Neural cell (in vitro differentiated cells): Measurements from ENCODE around the gene SPIB. TPM values are rescaled to one million over a fixed set of nuclear protein-coding genes. Genes with fewer than 3 reads are reported as not detected.

Experiments used
- H2AFZ ChIP-seq: fragments of 200-600, 300-800 bp; sonication (generic), shearing (Covaris generic); 2 replicates; pipeline ENCODE4 v1.6.0; 2014; ENCODE audit warnings: low read depth, mild to moderate bottlenecking, antibody characterized with exemption, low read length, moderate library complexity
- H3F3A ChIP-seq: fragments of 200-600 bp; shearing (Covaris generic); 2 replicates; pipeline ENCODE4 v1.6.1; 2016; ENCODE audit warnings: mild to moderate bottlenecking, moderate library complexity, mixed read lengths, antibody characterized with exemption, low read length; ENCODE audit not compliant: insufficient read depth, poor library complexity, severe bottlenecking
- H3K27ac ChIP-seq: fragments of 200-600, 300-800 bp; sonication (generic), shearing (Covaris generic); 2 replicates; pipeline ENCODE4 v1.5.1; 2014; ENCODE audit warnings: mild to moderate bottlenecking, low read length, moderate library complexity
- H3K27me3 ChIP-seq: fragments of 300-800, 200-600 bp; sonication (generic), shearing (Covaris generic); 2 replicates; pipeline ENCODE4 v1.6.0; 2014; ENCODE audit warnings: mild to moderate bottlenecking, low read depth, low read length, moderate library complexity; ENCODE audit not compliant: insufficient read depth
- H3K36me3 ChIP-seq: fragments of 300-800, 200-600 bp; sonication (generic), shearing (Covaris generic); 2 replicates; pipeline ENCODE4 v1.5.1; 2014; ENCODE audit warnings: mild to moderate bottlenecking, antibody characterized with exemption, low read length, moderate library complexity; ENCODE audit not compliant: insufficient read depth
- H3K4me2 ChIP-seq: fragments of 300-800, 200-600 bp; sonication (generic), shearing (Covaris generic); 2 replicates; pipeline ENCODE4 v1.6.0; 2014; ENCODE audit warnings: mild to moderate bottlenecking, low read length
- H3K4me3 ChIP-seq: fragments of 300-800, 200-600 bp; sonication (generic), shearing (Covaris generic); 2 replicates; pipeline ENCODE4 v1.5.1; 2014; ENCODE audit warnings: mild to moderate bottlenecking, low read length, moderate library complexity
- H3K79me2 ChIP-seq: fragments of 200-600 bp; shearing (Covaris generic); replicated peaks from 2 replicates; pipeline ENCODE4 v1.6.0; 2014; ENCODE audit warnings: mild to moderate bottlenecking, low read length, moderate library complexity; ENCODE audit not compliant: insufficient read depth
- H3K9ac ChIP-seq: fragments of 300-800, 200-600 bp; sonication (generic), shearing (Covaris generic); 2 replicates; pipeline ENCODE4 v1.6.1; 2016; ENCODE audit warnings: mild to moderate bottlenecking, low read length, mixed read lengths
- H3K9me2 ChIP-seq: fragments of 200-600 bp; shearing (Covaris generic); 2 replicates; pipeline ENCODE4 v1.6.1; 2016; ENCODE audit warnings: mild to moderate bottlenecking, low read length, mixed read lengths; ENCODE audit not compliant: insufficient read depth
- H3K9me3 ChIP-seq: fragments of 200-600, 300-800 bp; sonication (generic), shearing (Covaris generic); 2 replicates; pipeline ENCODE4 v1.6.1; 2016; ENCODE audit warnings: mild to moderate bottlenecking, mixed run types, low read length, moderate library complexity, mixed read lengths
- H4K20me1 ChIP-seq: fragments of 200-600 bp; shearing (Covaris generic); 2 replicates; pipeline ENCODE4 v1.6.1; 2016; ENCODE audit warnings: mild to moderate bottlenecking, mixed run types; ENCODE audit not compliant: insufficient read depth
- CTCF ChIP-seq: fragments of 450-650 bp; IDR thresholded peaks from 2 replicates; pipeline ENCODE4 v1.5.1; 2014; ENCODE audit warnings: antibody characterized with exemption, mild to moderate bottlenecking, moderate library complexity; ENCODE audit not compliant: poor library complexity, severe bottlenecking
- EP300 ChIP-seq: fragments of 450-650 bp; conservative IDR thresholded peaks from 2 replicates; pipeline ENCODE4 v1.6.1; 2014; ENCODE audit warnings: antibody characterized with exemption, mild to moderate bottlenecking, moderate library complexity; ENCODE audit not compliant: poor library complexity, severe bottlenecking
- EZH2 ChIP-seq: fragments of 200-600, 300-800 bp; shearing (Covaris generic), sonication (generic); IDR thresholded peaks from 2 replicates; pipeline ENCODE4 v1.6.1; 2014; ENCODE audit warnings: antibody characterized with exemption, low read length, borderline replicate concordance, mild to moderate bottlenecking; ENCODE audit not compliant: insufficient read depth, poor library complexity, severe bottlenecking
- MXI1 ChIP-seq: fragments of 450-650 bp; conservative IDR thresholded peaks from 2 replicates; pipeline ENCODE4 v1.6.1; 2014; ENCODE audit warnings: antibody characterized with exemption, mild to moderate bottlenecking; ENCODE audit not compliant: poor library complexity, severe bottlenecking
- POLR2AphosphoS5 ChIP-seq: IDR thresholded peaks from 2 replicates; pipeline ENCODE4 v1.6.1; 2012
- RAD21 ChIP-seq: fragments of 450-650 bp; conservative IDR thresholded peaks from 2 replicates; pipeline ENCODE4 v1.6.1; 2014; ENCODE audit warnings: antibody characterized with exemption, mild to moderate bottlenecking, moderate library complexity
- SMC3 ChIP-seq: fragments of 450-650 bp; conservative IDR thresholded peaks from 2 replicates; pipeline ENCODE4 v1.6.1; 2014; ENCODE audit warnings: antibody characterized with exemption, mild to moderate bottlenecking, moderate library complexity; ENCODE audit not compliant: poor library complexity
- TAF1 ChIP-seq: IDR thresholded peaks from 2 replicates; pipeline ENCODE4 v1.6.1; 2012; ENCODE audit warnings: low read depth
- polyA plus RNA-seq: library from polyadenylated mRNA; depleted of rRNA; stranded (reverse); fragments of >200 nt; gene quantifications from 2 replicates; pipeline ENCODE4 v1.2.3, GENCODE V29; 2014
- TF ChIP-seq, protein P1 (sequence below): IDR thresholded peaks from 2 replicates; pipeline ENCODE4 v1.6.1; 2012; ENCODE audit warnings: borderline replicate concordance

The SPIB gene
- polyA plus RNA-seq, 1 donor from 2014 or later = not detected

DNA sequence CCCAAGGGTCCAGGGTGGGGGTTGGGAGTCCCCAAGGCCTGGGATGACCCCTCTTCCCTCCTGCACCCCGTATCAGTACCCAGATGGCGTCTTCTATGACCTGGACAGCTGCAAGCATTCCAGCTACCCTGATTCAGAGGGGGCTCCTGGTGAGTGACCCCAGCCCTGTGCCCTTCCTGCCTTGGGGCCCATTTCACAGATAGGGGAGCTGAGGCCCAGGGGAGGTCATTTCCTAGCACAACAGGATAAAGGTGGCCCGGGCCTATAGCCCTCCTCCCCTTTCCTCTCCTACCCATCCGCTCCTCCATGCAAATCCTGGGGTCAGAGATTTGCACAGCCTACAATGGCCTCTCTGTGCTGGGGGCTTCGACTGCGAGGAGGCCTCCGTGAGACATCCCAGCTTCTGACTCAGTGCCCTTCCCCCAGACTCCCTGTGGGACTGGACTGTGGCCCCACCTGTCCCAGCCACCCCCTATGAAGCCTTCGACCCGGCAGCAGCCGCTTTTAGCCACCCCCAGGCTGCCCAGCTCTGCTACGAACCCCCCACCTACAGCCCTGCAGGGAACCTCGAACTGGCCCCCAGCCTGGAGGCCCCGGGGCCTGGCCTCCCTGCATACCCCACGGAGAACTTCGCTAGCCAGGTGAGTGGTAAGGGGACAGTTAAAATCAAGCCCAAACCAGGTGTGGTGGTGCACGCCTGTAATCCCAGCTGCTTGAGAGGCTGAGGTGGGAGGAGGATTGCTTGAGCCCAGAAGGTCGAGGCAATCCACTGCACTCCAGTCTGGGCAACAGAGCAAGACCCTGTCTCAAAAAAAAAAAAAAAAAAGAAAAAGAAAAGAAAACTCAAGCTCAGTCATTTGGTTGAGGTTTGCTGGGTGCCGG lies 3.9 kb downstream of the SPIB start:
- Histone ChIP-seq H3K4me2 (no peak overlapping the region), H3K9ac (no peak overlapping the region), H3K9me3 (no peaks in the 10 kb centered on the region), H3K79me2 (no peaks in the 10 kb centered on the region), H4K20me1 (no peaks in the 10 kb centered on the region), H3K36me3 (no peaks in the 10 kb centered on the region), H3K9me2 (no peaks in the 10 kb centered on the region), H3K4me3 (no peak overlapping the region), H3K27me3 (peaks cover 14% of the 10 kb centered on the region), H3K27ac (no peak overlapping the region), H3F3A (no peaks in the 10 kb centered on the region), H2AFZ (no peak overlapping the region)
- TF ChIP-seq SMC3 (no peak), EP300 (no peak), RAD21 (no peak)

DNA sequence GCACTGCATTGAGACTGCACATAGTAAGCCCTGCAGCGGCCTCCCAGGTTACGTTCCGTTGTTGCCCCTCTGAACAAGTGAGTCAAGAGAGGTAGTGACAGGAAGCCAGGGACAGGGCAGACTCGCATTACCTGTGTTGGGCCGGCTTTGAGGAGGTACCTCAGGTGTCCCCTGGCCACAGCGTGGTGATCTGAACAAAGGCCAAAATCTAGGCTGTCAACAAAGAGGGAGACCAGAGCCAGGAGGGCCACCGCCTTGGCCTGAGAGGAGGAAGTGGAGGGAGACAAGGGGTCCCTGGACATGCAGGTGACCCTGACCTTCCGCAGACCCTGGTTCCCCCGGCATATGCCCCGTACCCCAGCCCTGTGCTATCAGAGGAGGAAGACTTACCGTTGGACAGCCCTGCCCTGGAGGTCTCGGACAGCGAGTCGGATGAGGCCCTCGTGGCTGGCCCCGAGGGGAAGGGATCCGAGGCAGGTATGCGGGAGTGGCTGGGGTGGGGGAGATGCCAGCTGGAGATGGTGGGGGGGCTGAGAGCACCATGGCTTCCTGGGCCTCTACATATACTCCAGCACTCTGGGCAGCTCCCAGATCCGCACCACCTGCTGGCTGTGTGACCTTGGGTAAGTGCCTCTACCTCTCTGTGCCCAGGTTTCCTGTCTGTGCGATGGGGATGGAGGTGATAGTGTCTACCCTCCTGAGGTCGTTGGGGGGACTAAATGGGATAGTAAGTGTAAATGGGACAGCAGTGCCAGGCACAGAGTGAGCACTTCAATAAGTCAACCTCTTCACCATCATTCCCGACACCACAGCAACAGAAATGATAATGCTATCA lies 4.8 kb downstream of the SPIB start:
- Histone ChIP-seq H3K4me3 (no peak overlapping the region), H2AFZ (no peak overlapping the region), H3K79me2 (no peaks in the 10 kb centered on the region), H3F3A (no peaks in the 10 kb centered on the region), H3K36me3 (no peaks in the 10 kb centered on the region), H3K27ac (no peak overlapping the region), H3K9ac (no peak overlapping the region), H3K27me3 (peaks cover 11% of the 10 kb centered on the region), H3K4me2 (no peak overlapping the region), H3K9me3 (no peaks in the 10 kb centered on the region), H3K9me2 (no peaks in the 10 kb centered on the region), H4K20me1 (no peaks in the 10 kb centered on the region)
- TF ChIP-seq SMC3 (no peak), EP300 (no peak), TAF1 (no peak), MXI1 (no peak), POLR2AphosphoS5 (no peak), EZH2 (no peak), RAD21 (no peak), CTCF (no peak)
- TF ChIP-seq, protein P1, sequence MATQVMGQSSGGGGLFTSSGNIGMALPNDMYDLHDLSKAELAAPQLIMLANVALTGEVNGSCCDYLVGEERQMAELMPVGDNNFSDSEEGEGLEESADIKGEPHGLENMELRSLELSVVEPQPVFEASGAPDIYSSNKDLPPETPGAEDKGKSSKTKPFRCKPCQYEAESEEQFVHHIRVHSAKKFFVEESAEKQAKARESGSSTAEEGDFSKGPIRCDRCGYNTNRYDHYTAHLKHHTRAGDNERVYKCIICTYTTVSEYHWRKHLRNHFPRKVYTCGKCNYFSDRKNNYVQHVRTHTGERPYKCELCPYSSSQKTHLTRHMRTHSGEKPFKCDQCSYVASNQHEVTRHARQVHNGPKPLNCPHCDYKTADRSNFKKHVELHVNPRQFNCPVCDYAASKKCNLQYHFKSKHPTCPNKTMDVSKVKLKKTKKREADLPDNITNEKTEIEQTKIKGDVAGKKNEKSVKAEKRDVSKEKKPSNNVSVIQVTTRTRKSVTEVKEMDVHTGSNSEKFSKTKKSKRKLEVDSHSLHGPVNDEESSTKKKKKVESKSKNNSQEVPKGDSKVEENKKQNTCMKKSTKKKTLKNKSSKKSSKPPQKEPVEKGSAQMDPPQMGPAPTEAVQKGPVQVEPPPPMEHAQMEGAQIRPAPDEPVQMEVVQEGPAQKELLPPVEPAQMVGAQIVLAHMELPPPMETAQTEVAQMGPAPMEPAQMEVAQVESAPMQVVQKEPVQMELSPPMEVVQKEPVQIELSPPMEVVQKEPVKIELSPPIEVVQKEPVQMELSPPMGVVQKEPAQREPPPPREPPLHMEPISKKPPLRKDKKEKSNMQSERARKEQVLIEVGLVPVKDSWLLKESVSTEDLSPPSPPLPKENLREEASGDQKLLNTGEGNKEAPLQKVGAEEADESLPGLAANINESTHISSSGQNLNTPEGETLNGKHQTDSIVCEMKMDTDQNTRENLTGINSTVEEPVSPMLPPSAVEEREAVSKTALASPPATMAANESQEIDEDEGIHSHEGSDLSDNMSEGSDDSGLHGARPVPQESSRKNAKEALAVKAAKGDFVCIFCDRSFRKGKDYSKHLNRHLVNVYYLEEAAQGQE = no peak
